A549 (cell line): ENCODE data around the gene DYSF.

Experiments used
- EHMT2 ChIP-seq: fragments of 200-600 bp; sonication (generic); IDR thresholded peaks from 2 replicates; pipeline ENCODE4 v1.6.1; 2016; ENCODE audit warnings: antibody characterized with exemption, low read depth, mild to moderate bottlenecking, moderate library complexity
- MAX ChIP-seq: IDR thresholded peaks from 2 replicates; pipeline ENCODE4 v1.6.1; 2012
- PHF8 ChIP-seq: fragments of 200-600 bp; sonication (generic); IDR thresholded peaks from 2 replicates; pipeline ENCODE4 v1.6.1; 2016; ENCODE audit warnings: low read depth, mild to moderate bottlenecking, antibody characterized with exemption, moderate library complexity, borderline replicate concordance
- POLR2A ChIP-seq: IDR thresholded peaks from 2 replicates; pipeline ENCODE4 v1.6.1; 2012; ENCODE audit warnings: mild to moderate bottlenecking, low read length
- SREBF2 ChIP-seq: fragments of 450-650 bp; IDR thresholded peaks from 2 replicates; pipeline ENCODE4 v1.6.1; 2014; ENCODE audit warnings: mild to moderate bottlenecking, moderate library complexity
- TF ChIP-seq, protein P1 (sequence below): fragments of >200 bp; sonication (Bioruptor Twin); formaldehyde crosslinking; IDR thresholded peaks from 3 replicates; pipeline ENCODE4 v1.6.1; 2016
- TF ChIP-seq, protein P2 (sequence below): fragments of >200 bp; sonication (Bioruptor Twin); formaldehyde crosslinking; IDR thresholded peaks from 3 replicates; pipeline ENCODE4 v1.5.1; 2016

DNA sequence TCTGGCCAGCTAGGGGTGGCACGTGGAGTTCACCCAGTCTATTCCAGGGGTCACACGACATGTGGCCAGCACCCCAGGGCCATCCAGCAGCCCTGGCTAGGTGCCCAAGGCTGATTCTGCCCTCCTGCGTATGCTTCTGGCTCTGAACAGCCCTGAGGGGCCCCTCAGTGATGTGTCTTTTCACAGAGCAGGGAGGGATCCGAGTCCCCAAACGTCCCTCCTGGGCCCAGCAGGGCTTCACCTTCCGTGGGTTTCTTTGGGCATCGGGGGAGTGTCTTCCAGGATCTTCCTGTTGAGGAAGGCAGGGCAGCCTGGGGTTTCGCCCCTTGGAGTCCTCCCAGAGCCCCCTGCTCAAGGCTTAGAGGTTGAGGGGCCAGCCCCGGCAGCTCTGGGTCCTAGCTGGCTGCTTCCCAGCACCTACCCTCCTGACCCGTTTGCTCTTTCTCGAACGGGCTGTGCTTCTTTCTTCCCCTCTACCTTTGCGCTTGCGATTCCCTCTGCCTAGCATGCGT lies 165.9 kb downstream of the DYSF start:
- TF ChIP-seq PHF8 = no peak
- no peak for TF ChIP-seq SREBF2
- TF ChIP-seq, protein P1, sequence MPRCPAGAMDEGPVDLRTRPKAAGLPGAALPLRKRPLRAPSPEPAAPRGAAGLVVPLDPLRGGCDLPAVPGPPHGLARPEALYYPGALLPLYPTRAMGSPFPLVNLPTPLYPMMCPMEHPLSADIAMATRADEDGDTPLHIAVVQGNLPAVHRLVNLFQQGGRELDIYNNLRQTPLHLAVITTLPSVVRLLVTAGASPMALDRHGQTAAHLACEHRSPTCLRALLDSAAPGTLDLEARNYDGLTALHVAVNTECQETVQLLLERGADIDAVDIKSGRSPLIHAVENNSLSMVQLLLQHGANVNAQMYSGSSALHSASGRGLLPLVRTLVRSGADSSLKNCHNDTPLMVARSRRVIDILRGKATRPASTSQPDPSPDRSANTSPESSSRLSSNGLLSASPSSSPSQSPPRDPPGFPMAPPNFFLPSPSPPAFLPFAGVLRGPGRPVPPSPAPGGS = no peak
- TF ChIP-seq, protein P2, sequence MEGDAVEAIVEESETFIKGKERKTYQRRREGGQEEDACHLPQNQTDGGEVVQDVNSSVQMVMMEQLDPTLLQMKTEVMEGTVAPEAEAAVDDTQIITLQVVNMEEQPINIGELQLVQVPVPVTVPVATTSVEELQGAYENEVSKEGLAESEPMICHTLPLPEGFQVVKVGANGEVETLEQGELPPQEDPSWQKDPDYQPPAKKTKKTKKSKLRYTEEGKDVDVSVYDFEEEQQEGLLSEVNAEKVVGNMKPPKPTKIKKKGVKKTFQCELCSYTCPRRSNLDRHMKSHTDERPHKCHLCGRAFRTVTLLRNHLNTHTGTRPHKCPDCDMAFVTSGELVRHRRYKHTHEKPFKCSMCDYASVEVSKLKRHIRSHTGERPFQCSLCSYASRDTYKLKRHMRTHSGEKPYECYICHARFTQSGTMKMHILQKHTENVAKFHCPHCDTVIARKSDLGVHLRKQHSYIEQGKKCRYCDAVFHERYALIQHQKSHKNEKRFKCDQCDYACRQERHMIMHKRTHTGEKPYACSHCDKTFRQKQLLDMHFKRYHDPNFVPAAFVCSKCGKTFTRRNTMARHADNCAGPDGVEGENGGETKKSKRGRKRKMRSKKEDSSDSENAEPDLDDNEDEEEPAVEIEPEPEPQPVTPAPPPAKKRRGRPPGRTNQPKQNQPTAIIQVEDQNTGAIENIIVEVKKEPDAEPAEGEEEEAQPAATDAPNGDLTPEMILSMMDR = no peak
- no peak for TF ChIP-seq POLR2A
- TF ChIP-seq EHMT2 = no peak
- no peak for TF ChIP-seq MAX
